ENCODE data around the gene DOCK10.

GRCh38 chr2:225025917-225026571 is 16.2 kb downstream of the DOCK10 start:
- no peak for TF ChIP-seq CTCF (conservative IDR thresholded peaks at IDR 0.05 in 1 of 2, IDR thresholded peaks at IDR 0.05 in 1 of 2; ENCODE audit: low read depth in 1 of 2, low read length in 2 of 2)
- no peak for TF ChIP-seq EZH2 (IDR thresholded peaks at IDR 0.05; ENCODE audit: low read length, missing control alignments)
